Activated T-cell treated with anti-CD3 and anti-CD28 coated beads, Interleukin-2, amount 50 U/mL, for 4 hours (primary cell): ENCODE measurements around the gene CAMKMT. TPM values are rescaled to one million over a fixed set of nuclear protein-coding genes. Genes with fewer than 3 reads are reported as not detected.

Experiments
- ATAC-seq, 2 donors: fragments of 200-7000 bp; cut with Tn5 transposase; one replicate each; pipeline ENCODE4 v1.10.0; 2021
- DNase-seq: peaks from one replicate; pipeline ENCODE4 v3.0.0-alpha.2; 2020
- H3K27me3 Mint-ChIP-seq: one replicate; pipeline ENCODE4 v1.8.0; 2021; ENCODE audit warnings: low read depth, mixed read lengths
- H3K36me3 Mint-ChIP-seq: one replicate; pipeline ENCODE4 v1.8.0; 2022; ENCODE audit warnings: mixed read lengths; ENCODE audit not compliant: insufficient read depth
- H3K4me1 Mint-ChIP-seq: one replicate; pipeline ENCODE4 v1.8.0; 2021; ENCODE audit warnings: low read depth, mixed read lengths
- H3K4me3 Mint-ChIP-seq: one replicate; pipeline ENCODE4 v1.8.0; 2021; ENCODE audit warnings: mild to moderate bottlenecking, moderate library complexity, mixed read lengths
- H3K9me3 Mint-ChIP-seq: one replicate; pipeline ENCODE4 v1.8.0; 2021; ENCODE audit warnings: mixed read lengths
- total RNA-seq, 3 donors: library from RNA; stranded (reverse); gene quantifications; one replicate each; pipeline ENCODE4 v1.2.1, GENCODE V29; 2021

Gene CAMKMT
- total RNA-seq, 3 donors from 2014 or later = 9.5 to 12.3 (median 10.0) TPM

DNA sequence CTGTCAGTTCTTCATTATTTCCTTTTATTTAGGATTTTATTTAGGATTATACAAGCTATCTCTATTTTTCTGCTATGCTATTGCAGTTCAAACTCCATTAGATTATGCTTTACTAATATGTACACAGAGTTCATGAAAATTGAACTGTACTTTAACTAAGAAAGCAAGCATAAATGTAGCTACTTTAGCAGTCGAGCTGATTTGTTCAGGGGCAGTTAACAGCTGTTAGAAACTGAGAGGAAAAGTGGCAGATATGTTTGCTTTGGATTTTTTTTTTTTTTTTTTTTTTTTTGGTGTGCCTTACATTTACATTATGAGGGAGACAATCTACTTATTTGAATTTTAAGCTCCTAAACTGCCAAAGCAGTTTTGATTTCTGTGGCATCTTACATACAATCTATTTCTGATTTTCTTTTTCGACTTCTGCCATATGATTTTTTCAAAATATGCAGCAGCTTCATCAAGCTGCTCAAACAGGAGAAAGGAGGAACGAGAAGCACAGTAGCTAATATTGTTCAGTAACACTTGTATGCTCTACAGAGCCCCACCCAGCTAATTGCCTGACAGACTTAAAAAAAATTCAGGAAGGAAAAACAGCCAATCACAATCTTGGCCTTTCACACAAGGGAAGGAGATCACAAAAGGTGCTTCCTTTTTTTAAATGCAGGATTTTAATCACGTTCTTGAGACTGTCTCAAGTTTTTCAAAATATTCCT is 346.4 kb downstream of the CAMKMT start:
- Mint-ChIP-seq H3K9me3 (no peaks in the 10 kb centered on the region), H3K27me3 (no peaks in the 10 kb centered on the region), H3K4me1 (peaks cover 10% of the 10 kb centered on the region), H3K4me3 (no peak overlapping the region), H3K36me3 (peaks cover 5% of the 10 kb centered on the region)
- DNase-seq (no peak), ATAC-seq (no peak)

DNA sequence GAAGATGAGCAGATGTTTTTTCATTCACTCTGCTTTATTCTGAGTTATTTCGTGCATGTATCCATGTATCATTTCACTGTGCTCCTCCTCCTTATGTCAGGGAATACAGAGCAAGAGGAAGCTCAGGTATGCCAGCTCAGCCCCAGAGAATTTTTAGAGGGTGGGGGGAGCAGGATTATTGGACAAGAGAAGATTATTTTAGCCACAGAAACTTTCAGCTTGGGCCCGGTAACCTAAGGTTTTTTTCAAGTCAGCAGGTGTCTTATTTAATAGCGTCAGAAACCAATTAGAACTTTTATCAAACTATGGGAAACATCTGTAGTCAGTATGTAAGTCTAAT is 346.9 kb downstream of the CAMKMT start:
- ATAC-seq (no peak), DNase-seq (no peak)
- no peak overlapping the region for H3K4me3 Mint-ChIP-seq
- no peaks in the 10 kb centered on the region for H3K9me3 Mint-ChIP-seq
- H3K36me3 Mint-ChIP-seq = peaks cover 5% of the 10 kb centered on the region
- H3K4me1 Mint-ChIP-seq = peaks cover 11% of the 10 kb centered on the region
- no peaks in the 10 kb centered on the region for H3K27me3 Mint-ChIP-seq

DNA sequence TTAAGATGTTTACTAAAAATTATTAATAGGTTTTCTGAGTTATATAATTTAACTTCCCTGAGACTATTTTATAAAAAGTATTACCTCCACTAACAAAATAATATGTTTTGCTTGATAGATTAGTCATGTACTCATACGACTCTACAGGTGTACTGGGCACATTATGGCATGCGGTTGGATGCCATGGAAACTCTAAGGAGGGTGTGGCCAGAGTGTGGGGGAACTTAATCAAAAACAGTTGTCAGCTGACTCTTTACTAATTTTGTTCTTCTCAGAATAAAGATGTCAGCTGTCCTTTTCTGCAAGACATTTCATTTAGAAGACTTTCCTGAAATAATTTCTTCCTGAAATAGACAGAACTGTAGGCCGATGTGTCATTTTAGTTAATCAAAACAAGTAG is 351.4 kb downstream of the CAMKMT start:
- H3K4me1 Mint-ChIP-seq = peaks cover 8% of the 10 kb centered on the region
- peaks cover 3% of the 10 kb centered on the region for H3K36me3 Mint-ChIP-seq
- H3K9me3 Mint-ChIP-seq = no peaks in the 10 kb centered on the region
- ATAC-seq = no peak
- no peaks in the 10 kb centered on the region for H3K27me3 Mint-ChIP-seq
- no peak overlapping the region for H3K4me3 Mint-ChIP-seq
- no peak for DNase-seq

DNA sequence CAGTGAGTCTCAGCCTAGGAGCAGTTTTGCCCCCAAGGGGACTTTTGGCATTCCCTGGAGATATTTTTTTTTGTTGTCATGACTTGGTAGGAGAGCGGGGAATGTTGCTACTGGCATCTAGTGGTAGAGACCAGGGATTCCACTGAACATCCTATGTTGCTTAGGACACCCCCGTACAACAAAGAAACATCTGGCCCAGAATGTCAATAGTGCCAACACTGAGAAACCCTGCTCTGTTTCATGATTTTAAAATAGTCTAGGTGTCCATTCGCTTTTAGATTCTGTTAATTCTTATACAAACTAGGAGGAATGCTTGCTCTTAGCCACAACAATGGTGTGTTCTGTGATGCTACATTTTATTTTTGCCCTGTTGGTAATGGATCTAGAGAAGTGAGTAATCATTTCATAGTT is 353.9 kb downstream of the CAMKMT start:
- H3K27me3 Mint-ChIP-seq = no peaks in the 10 kb centered on the region
- ATAC-seq = no peak
- H3K36me3 Mint-ChIP-seq = peaks cover 8% of the 10 kb centered on the region
- H3K9me3 Mint-ChIP-seq = no peaks in the 10 kb centered on the region
- H3K4me3 Mint-ChIP-seq = no peak overlapping the region
- no peak for DNase-seq
- H3K4me1 Mint-ChIP-seq = peaks cover 2% of the 10 kb centered on the region

DNA sequence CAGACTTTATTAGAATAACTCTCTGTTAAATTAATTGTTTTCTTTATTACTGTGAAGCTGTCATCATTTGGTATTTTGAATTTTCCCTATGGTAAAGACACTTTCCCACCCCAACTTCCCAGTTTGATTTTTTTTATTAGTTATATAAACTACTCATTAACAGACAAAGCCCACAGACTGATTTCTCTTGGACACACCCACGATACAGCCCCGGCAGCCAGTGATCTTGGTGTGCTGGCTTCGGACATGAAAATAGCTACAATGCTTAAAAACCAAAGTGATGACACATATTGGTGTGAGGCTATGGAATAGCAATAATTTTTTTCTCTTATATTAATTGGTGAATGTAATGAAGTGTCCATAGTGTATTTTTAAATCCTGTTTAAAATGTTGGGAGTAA is 354.4 kb downstream of the CAMKMT start:
- Mint-ChIP-seq H3K9me3 (no peaks in the 10 kb centered on the region), H3K4me3 (no peak overlapping the region), H3K36me3 (peaks cover 8% of the 10 kb centered on the region), H3K27me3 (no peaks in the 10 kb centered on the region), H3K4me1 (peaks cover 2% of the 10 kb centered on the region)
- DNase-seq (no peak), ATAC-seq (no peak)

DNA sequence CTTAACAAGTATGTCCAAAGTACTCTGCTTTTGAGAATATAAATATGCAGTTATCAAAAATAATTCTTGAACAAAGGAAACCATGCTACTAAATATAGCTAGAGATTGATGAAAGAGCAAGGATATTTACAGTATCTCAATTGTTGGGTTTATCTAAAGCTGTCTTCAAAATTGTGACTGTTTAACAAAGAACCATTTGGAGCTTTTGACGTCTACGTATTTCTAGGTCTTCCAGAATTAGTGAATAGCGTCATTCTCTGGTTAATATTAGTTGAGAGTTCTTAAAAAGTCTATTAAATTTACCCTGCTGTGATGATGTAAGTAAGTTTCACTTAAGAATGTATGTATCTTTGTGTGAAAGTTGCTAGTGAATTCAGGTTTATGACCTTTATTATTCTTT is 356.7 kb downstream of the CAMKMT start:
- peaks cover 2% of the 10 kb centered on the region for H3K4me1 Mint-ChIP-seq
- no peak for ATAC-seq
- no peak overlapping the region for H3K4me3 Mint-ChIP-seq
- no peaks in the 10 kb centered on the region for H3K9me3 Mint-ChIP-seq
- H3K27me3 Mint-ChIP-seq = no peaks in the 10 kb centered on the region
- H3K36me3 Mint-ChIP-seq = peaks cover 8% of the 10 kb centered on the region
- DNase-seq = no peak

DNA sequence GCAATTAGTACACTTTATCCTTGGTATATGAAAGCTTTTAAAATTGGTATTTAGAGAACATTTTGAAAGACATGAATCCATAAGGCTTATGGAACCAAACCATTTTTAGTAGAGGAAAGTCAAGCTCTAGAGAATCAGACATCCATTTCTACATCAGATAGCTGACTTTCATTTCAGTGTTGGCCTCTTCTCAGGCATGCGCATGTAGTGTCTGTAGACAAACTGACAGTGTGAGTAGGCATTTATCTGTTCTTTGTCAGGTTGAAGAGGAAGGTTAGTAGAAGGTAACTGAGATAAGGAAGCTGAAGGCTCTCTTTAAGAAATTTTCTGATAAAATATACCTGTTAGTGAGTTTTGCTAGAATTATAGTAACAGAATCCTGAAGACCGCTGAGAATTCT is 357.8 kb downstream of the CAMKMT start:
- DNase-seq (no peak), ATAC-seq (no peak)
- no peaks in the 10 kb centered on the region for H3K4me1 Mint-ChIP-seq
- H3K36me3 Mint-ChIP-seq = peaks cover 9% of the 10 kb centered on the region
- H3K27me3 Mint-ChIP-seq = no peaks in the 10 kb centered on the region
- H3K4me3 Mint-ChIP-seq = no peak overlapping the region
- H3K9me3 Mint-ChIP-seq = no peaks in the 10 kb centered on the region

DNA sequence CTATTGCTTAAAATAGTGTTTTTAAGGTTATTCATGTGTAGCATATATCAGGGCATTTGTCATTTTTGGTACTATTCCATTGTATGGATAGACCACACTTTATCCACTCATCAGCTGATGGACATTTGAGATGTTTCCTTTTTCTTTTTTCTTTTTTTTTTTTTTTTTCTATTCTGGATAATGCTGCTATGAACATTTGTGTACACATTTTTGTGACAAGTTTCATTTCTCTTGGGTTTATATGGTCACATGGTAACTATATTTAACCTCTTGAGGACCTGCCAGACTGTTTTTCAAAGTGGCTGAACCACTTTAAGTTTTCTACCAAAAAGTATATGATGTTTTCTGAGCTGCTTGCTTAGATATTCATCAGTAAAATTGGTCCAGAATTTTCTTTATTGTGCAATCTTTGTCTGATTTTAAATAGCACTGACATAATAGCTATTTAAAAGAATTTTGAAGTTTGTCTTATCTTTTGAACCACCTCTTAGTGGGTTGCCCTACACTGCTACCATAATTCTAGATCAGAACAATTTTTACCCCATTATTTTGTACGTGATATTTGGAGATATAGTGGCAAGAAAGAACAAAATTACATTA is 360.4 kb downstream of the CAMKMT start:
- H3K36me3 Mint-ChIP-seq = peaks cover 11% of the 10 kb centered on the region
- DNase-seq = no peak
- no peaks in the 10 kb centered on the region for H3K4me1 Mint-ChIP-seq
- no peak for ATAC-seq
- H3K4me3 Mint-ChIP-seq = no peak overlapping the region
- no peaks in the 10 kb centered on the region for H3K27me3 Mint-ChIP-seq
- H3K9me3 Mint-ChIP-seq = no peaks in the 10 kb centered on the region

DNA sequence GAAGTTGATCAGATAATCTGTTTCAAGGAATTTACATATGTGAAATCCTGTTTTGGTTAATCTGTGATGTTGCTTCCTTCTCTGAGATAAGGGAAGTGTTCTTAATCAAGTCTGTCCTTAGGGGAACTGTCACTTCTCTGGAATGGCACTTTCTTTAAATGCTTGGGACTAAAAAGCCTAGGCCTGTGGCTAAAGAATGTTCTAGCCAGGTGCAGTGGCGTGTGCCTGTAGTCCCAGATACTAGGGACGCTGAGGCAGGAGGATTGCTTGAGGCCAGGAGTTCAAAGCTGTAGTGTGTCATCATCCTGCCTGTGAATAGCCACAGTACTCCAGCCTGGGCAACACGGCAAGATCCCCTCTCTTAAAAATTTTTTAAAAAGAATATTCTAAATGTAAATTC is 362.2 kb downstream of the CAMKMT start:
- Mint-ChIP-seq H3K4me1 (no peaks in the 10 kb centered on the region), H3K36me3 (peaks cover 15% of the 10 kb centered on the region), H3K9me3 (no peaks in the 10 kb centered on the region), H3K27me3 (no peaks in the 10 kb centered on the region), H3K4me3 (no peak overlapping the region)
- DNase-seq (no peak), ATAC-seq (no peak)

DNA sequence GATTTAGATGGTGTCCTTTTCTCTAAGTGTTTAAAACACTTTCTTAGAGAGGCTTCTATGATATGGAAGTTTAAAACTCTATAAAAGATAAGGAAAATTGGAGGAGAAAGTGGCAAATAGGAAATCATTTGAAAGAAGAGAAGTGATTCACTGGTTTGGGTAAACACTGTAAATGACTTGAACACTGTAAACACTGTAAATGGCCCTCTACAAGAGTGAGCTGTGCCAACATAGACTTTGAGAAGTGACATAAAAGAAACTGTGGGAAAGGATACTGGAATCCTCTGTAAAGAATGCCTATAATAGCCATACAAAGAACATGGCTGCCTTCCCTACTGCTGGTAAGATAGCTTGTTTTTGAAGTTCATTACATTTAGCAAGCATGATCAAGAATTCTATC is 368.8 kb downstream of the CAMKMT start:
- H3K4me3 Mint-ChIP-seq = no peak overlapping the region
- H3K36me3 Mint-ChIP-seq = peaks cover 9% of the 10 kb centered on the region
- H3K4me1 Mint-ChIP-seq = no peaks in the 10 kb centered on the region
- no peaks in the 10 kb centered on the region for H3K27me3 Mint-ChIP-seq
- ATAC-seq (no peak), DNase-seq (no peak)
- H3K9me3 Mint-ChIP-seq = peaks cover 7% of the 10 kb centered on the region

DNA sequence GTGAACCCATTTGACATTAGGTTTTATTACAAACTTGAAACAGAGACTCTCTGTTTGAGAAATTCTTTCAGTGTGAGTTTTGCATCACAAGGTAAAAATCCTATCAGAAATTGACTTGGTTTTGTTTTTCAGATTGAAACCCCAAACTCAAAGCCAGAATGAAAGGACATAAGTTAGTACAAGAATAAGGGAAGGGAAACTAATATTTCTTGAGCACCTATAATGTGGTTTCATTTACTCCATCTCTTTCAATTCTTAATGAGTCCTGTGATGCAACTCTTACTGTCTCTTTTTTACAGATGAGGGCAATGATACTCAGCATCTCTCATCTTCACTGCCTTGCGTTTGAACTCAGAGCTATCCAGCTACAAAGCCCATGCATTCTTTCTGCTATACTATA is 369.8 kb downstream of the CAMKMT start:
- Mint-ChIP-seq H3K4me1 (no peaks in the 10 kb centered on the region), H3K27me3 (no peaks in the 10 kb centered on the region), H3K36me3 (peaks cover 11% of the 10 kb centered on the region), H3K4me3 (no peak overlapping the region), H3K9me3 (peaks cover 16% of the 10 kb centered on the region)
- ATAC-seq (peak in 1 of 2 donors; percentile 34), DNase-seq (no peak)

DNA sequence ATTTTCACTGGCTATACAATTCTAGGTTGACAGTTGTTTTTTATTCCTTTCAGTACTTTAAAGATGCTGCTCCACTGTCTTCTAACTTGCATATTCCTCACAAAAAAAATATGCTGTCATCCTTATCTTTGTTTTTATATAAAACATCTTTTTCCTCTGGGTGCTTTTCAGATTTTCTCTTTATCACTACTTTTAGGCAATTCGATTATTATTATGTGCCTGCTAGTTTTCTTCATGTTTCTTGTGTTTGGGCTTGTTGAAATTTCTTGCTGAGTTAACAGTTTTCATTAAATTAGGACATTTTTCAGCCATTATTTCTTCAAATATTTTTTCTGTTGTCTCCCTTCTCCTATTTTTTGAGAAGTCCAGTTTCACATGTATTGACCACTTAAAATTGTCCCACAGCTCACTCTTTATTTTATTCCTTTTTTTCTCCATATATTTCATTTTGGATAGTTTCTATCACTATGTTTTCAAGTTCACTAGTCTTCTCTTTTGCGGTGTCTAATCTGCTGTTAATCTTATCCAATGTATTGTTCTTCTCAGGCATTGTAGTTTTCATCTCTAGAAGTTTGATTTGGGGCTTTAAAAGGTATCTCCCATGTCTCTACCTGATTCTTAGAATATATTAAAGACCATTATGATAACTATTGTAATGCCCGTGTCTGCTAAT is 374.7 kb downstream of the CAMKMT start:
- Mint-ChIP-seq H3K4me1 (no peaks in the 10 kb centered on the region), H3K36me3 (peaks cover 12% of the 10 kb centered on the region), H3K4me3 (no peak overlapping the region), H3K27me3 (no peaks in the 10 kb centered on the region), H3K9me3 (peaks cover 26% of the 10 kb centered on the region)
- no peak for DNase-seq
- ATAC-seq = no peak

DNA sequence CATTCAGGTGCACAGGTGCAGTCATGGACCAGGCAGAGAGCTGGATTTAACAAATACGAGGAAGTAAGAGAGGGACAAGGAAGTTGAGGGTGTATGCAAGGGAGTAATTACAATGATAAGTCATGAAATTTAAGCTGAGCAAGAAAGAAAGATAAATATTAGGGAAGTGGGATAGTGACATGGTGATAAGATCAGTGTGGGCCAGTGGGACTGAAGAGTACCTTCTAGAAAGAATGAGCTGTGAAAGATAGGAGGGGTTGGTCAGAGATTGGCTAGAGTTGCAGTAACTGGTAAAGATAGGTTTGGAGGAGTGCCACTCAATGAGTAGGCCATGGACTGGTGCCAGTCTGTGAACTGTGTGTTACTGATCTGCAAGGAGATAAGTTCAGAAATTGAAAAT is 378.9 kb downstream of the CAMKMT start:
- H3K36me3 Mint-ChIP-seq = peaks cover 19% of the 10 kb centered on the region
- ATAC-seq = no peak
- H3K9me3 Mint-ChIP-seq = peaks cover 19% of the 10 kb centered on the region
- no peaks in the 10 kb centered on the region for H3K4me1 Mint-ChIP-seq
- DNase-seq = no peak
- H3K27me3 Mint-ChIP-seq = no peaks in the 10 kb centered on the region
- no peak overlapping the region for H3K4me3 Mint-ChIP-seq

DNA sequence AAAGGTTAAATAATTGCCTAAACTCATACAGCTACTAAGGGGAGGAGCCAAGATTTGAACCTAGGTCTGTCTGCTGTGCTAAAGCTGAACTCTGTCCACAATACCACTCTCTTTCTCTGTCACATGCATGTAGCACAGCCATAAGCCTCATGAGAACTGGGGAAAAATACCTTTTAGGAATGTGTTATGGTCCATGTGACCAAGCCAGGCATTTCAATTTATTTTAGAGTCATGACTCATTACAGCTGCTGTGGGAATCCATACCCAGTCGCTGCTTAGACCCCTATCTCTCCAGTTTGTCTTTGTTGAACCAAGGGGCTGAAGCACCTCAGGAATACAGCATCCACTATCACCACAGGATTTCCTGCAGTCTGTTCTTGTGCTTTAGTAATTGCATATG is 379.8 kb downstream of the CAMKMT start:
- ATAC-seq (no peak), DNase-seq (no peak)
- H3K4me1 Mint-ChIP-seq = no peaks in the 10 kb centered on the region
- peaks cover 11% of the 10 kb centered on the region for H3K9me3 Mint-ChIP-seq
- H3K4me3 Mint-ChIP-seq = no peak overlapping the region
- peaks cover 20% of the 10 kb centered on the region for H3K36me3 Mint-ChIP-seq
- H3K27me3 Mint-ChIP-seq = no peaks in the 10 kb centered on the region

DNA sequence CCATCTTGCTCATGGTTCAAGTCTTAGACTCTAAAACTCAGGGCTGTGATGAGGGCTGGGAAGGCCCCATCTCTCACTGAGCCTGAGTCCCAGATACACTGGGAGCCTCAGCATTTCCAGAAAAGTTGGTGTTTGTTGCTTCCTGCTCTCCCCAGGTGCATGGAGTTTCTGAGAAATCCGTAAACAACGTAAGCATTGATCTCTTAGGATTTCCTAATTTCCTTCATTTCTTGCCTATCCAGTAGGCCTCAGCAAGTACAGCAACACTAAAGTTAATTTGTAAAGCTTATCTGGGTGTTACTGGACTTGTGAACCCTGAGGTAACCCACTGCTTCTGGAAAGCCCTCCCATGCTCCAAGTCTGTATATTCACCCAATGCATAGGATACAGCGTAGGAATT is 380.3 kb downstream of the CAMKMT start:
- H3K36me3 Mint-ChIP-seq = peaks cover 16% of the 10 kb centered on the region
- H3K9me3 Mint-ChIP-seq = peaks cover 5% of the 10 kb centered on the region
- no peaks in the 10 kb centered on the region for H3K27me3 Mint-ChIP-seq
- no peak for ATAC-seq
- H3K4me3 Mint-ChIP-seq = no peak overlapping the region
- H3K4me1 Mint-ChIP-seq = no peaks in the 10 kb centered on the region
- DNase-seq = no peak
